ENCODE results near the gene ITPA. TPM values are rescaled to one million over a fixed set of nuclear protein-coding genes. Genes with fewer than 3 reads are reported as not detected.

ITPA gene
- total and polyA plus RNA-seq, 2 of the 13 experiments (the other 11 are each of a cell fraction or from before 2014, with no cell fraction given): 60.1 to 103 TPM

- TF ChIP-seq TFAP4 (IDR thresholded peaks at IDR 0.05; ENCODE audit: borderline replicate concordance, low read depth) (peak; percentile 97), AHR (CRISPR knock-in tag; IDR thresholded peaks at IDR 0.05) (peak; percentile 89; the same call in 1 of the 2 replicates), TOPORS (CRISPR knock-in tag; IDR thresholded peaks at IDR 0.05) (no peak; the same call in none of the 2 replicates), RXRA (CRISPR knock-in tag; IDR thresholded peaks at IDR 0.05) (no peak; the same call in none of the 2 replicates), KDM5B (CRISPR knock-in tag; IDR thresholded peaks at IDR 0.05; ENCODE audit: borderline replicate concordance) (peak; percentile 70; the same call in 1 of the 2 replicates), ZFP62 (CRISPR knock-in tag; IDR thresholded peaks at IDR 0.05) (no peak), ZNF816 (CRISPR knock-in tag; IDR thresholded peaks at IDR 0.05; ENCODE audit: borderline replicate concordance) (no peak; the same call in 1 of the 2 replicates), ZNF546 (CRISPR knock-in tag; conservative IDR thresholded peaks at IDR 0.05) (peak; percentile 94), SPEN (CRISPR knock-in tag; IDR thresholded peaks at IDR 0.05; ENCODE audit: low read depth) (peak; percentile 91), CREB3 (CRISPR knock-in tag; IDR thresholded peaks at IDR 0.05) (peak; percentile 86; the same call in 1 of the 2 replicates), ZNF720 (CRISPR knock-in tag; IDR thresholded peaks at IDR 0.05) (0 out of 2 replicates have a peak, but pooled peaks have one; percentile 77), ZNF230 (CRISPR knock-in tag; IDR thresholded peaks at IDR 0.05) (peak; percentile 97), ZNF773 (CRISPR knock-in tag; IDR thresholded peaks at IDR 0.05; ENCODE audit: borderline replicate concordance) (no peak), ZFP82 (CRISPR knock-in tag; IDR thresholded peaks at IDR 0.05; ENCODE audit: borderline replicate concordance) (no peak), RCOR2 (CRISPR knock-in tag; IDR thresholded peaks at IDR 0.05) (no peak), RERE (CRISPR knock-in tag; IDR thresholded peaks at IDR 0.05; ENCODE audit: low read depth) (peak; percentile 40; the same call in 1 of the 2 replicates)
Observed at GRCh38 chr20:3209257-3209945, at the start of gene ITPA (continued).

All from HepG2 (cell line).